ENCODE data around the gene XRN2.

The XRN2 gene

GRCh38 chr20:21312813-21313474 is 9.8 kb downstream of the XRN2 start:
- ATAC-seq (replicated peaks): no peak
- H3K27me3 Mint-ChIP-seq: no peaks in the 10 kb centered on the region
- H3K27ac Mint-ChIP-seq: peak overlapping the region in 1 of 2 donors; percentile 34
- DNase-seq: no peak
- H3K4me1 Mint-ChIP-seq (ENCODE audit: low read depth in 2 of 2): peaks cover 54 to 71% of the 10 kb centered on the region in 2 donors
- H3K4me3 Mint-ChIP-seq: peak overlapping the region; percentile 37 to 51
- H3K9me3 Mint-ChIP-seq: no peaks in the 10 kb centered on the region
- H3K36me3 Mint-ChIP-seq (ENCODE audit: insufficient read depth): peaks cover 14% of the 10 kb centered on the region

- Mint-ChIP-seq H3K9me3 (no peaks in the 10 kb centered on the region), H3K27me3 (no peaks in the 10 kb centered on the region), H3K36me3 (ENCODE audit: insufficient read depth) (peaks cover 14% of the 10 kb centered on the region), H3K4me1 (ENCODE audit: low read depth in 2 of 2) (peaks cover 54 to 71% of the 10 kb centered on the region in 2 donors), H3K27ac (peak overlapping the region in 1 of 2 donors; percentile 60), H3K4me3 (peak overlapping the region; percentile 47 to 51)
- no peak for DNase-seq
- peak; percentile 52 for ATAC-seq (replicated peaks)
Observed at GRCh38 chr20:21315138-21315537, 12.0 kb downstream of the XRN2 start.

- H3K4me3 Mint-ChIP-seq: no peak overlapping the region
- DNase-seq (no peak), ATAC-seq (replicated peaks) (no peak)
- H3K27me3 Mint-ChIP-seq: no peaks in the 10 kb centered on the region
- H3K9me3 Mint-ChIP-seq: no peaks in the 10 kb centered on the region
- no peak overlapping the region for H3K27ac Mint-ChIP-seq
- peaks cover 55 to 69% of the 10 kb centered on the region in 2 donors for H3K4me1 Mint-ChIP-seq (ENCODE audit: low read depth in 2 of 2)
- H3K36me3 Mint-ChIP-seq (ENCODE audit: insufficient read depth): peaks cover 10% of the 10 kb centered on the region
Observed at GRCh38 chr20:21322083-21322710, 19.1 kb downstream of the XRN2 start.

- no peak for DNase-seq
- Mint-ChIP-seq H3K36me3 (ENCODE audit: insufficient read depth) (peaks cover 10% of the 10 kb centered on the region), H3K27me3 (no peaks in the 10 kb centered on the region), H3K27ac (peak overlapping the region in 1 of 2 donors; percentile 11), H3K9me3 (no peaks in the 10 kb centered on the region), H3K4me1 (ENCODE audit: low read depth in 2 of 2) (peaks cover 49 to 64% of the 10 kb centered on the region in 2 donors), H3K4me3 (peak overlapping the region; percentile 24 to 59)
- ATAC-seq (replicated peaks): peak; percentile 62
Observed at GRCh38 chr20:21322921-21323331, 19.8 kb downstream of the XRN2 start.

DNA sequence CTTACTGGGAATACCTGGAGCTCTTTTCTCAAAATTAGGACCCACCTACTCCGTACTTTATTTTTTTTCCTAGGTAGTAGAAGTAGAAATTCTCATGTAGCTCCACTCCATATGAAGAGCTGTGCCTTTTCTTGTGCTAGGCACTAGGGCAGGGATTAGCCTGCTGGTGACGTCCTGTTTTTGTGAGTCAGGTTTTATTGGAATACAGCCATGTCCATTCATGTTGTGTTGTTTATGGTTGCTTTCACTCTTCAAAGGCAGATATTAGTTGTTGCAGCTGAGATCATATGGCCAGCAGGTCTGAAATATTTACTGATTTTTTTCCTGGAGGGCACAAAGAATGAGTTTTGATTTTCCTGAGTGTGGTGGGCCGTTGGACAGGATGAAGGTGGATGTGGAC is 20.5 kb downstream of the XRN2 start:
- H3K9me3 Mint-ChIP-seq: no peaks in the 10 kb centered on the region
- peaks cover 52 to 62% of the 10 kb centered on the region in 2 donors for H3K4me1 Mint-ChIP-seq (ENCODE audit: low read depth in 2 of 2)
- DNase-seq (no peak), ATAC-seq (replicated peaks) (no peak)
- H3K36me3 Mint-ChIP-seq (ENCODE audit: insufficient read depth): peaks cover 13% of the 10 kb centered on the region
- H3K27ac Mint-ChIP-seq: peak overlapping the region in 1 of 2 donors; percentile 11
- H3K4me3 Mint-ChIP-seq: peak overlapping the region in 1 of 2 donors; percentile 59
- H3K27me3 Mint-ChIP-seq: no peaks in the 10 kb centered on the region

- Mint-ChIP-seq H3K27ac (peak overlapping the region; percentile 42 to 85), H3K9me3 (no peaks in the 10 kb centered on the region), H3K36me3 (ENCODE audit: insufficient read depth) (peaks cover 13% of the 10 kb centered on the region), H3K4me1 (ENCODE audit: low read depth in 2 of 2) (peaks cover 49 to 57% of the 10 kb centered on the region in 2 donors), H3K27me3 (no peaks in the 10 kb centered on the region), H3K4me3 (peak overlapping the region; percentile 51 to 59)
- DNase-seq: no peak
- ATAC-seq (replicated peaks): no peak
Observed at GRCh38 chr20:21324126-21324525, 21.0 kb downstream of the XRN2 start.

DNA sequence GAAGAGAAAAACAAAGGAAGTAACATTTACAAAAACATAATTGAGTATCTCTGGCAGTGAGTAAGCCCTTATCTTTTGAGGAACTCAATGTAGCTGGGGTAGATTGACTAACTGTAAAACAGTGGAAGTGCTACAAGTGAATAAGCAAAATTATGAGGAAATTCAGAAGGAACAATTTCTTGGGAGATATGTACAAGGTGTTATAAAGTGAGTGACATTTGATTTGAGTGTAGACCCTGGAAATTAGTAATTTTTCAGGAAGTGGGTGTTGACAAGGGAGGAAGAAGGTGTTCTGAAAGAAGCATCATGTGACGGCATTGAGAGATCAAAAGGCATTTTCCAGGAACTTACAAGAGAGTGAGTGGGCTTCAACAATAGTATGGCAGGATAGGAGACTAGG is 22.2 kb downstream of the XRN2 start:
- H3K4me1 Mint-ChIP-seq (ENCODE audit: low read depth in 2 of 2): peaks cover 50 to 58% of the 10 kb centered on the region in 2 donors
- no peak for ATAC-seq (replicated peaks)
- DNase-seq: no peak

DNA sequence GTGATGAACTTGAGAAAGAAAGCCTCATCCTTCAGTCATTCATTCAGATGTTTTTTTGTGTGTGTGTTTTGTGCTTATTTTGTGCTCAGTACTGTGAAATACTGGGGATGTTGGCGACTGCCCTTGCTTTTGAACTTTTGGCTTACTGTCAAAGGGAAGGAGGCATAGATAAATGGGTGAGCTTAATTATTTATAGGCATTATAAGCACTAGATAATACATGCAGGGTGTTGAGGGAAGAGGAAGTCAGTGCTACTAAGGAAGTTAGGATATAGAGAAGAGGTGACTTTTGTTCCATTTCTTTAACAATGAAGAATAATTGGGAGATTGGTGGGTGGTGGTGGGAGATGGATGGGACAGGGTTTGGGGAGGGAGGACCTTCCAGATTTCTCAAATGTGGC is 23.6 kb downstream of the XRN2 start:
- no peak for ATAC-seq (replicated peaks)
- DNase-seq: no peak
- Mint-ChIP-seq H3K4me1 (ENCODE audit: low read depth in 2 of 2) (peaks cover 47 to 54% of the 10 kb centered on the region in 2 donors), H3K27me3 (no peaks in the 10 kb centered on the region), H3K4me3 (no peak overlapping the region), H3K27ac (no peak overlapping the region), H3K9me3 (no peaks in the 10 kb centered on the region), H3K36me3 (ENCODE audit: insufficient read depth) (peaks cover 22% of the 10 kb centered on the region)

More for the DNA sequence above, 22.2 kb downstream of the XRN2 start:
- H3K27me3 Mint-ChIP-seq: no peaks in the 10 kb centered on the region
- H3K9me3 Mint-ChIP-seq: no peaks in the 10 kb centered on the region
- peak overlapping the region; percentile 4 to 50 for H3K4me3 Mint-ChIP-seq
- H3K36me3 Mint-ChIP-seq (ENCODE audit: insufficient read depth): peaks cover 13% of the 10 kb centered on the region
- peak overlapping the region; percentile 1 to 85 for H3K27ac Mint-ChIP-seq

DNA sequence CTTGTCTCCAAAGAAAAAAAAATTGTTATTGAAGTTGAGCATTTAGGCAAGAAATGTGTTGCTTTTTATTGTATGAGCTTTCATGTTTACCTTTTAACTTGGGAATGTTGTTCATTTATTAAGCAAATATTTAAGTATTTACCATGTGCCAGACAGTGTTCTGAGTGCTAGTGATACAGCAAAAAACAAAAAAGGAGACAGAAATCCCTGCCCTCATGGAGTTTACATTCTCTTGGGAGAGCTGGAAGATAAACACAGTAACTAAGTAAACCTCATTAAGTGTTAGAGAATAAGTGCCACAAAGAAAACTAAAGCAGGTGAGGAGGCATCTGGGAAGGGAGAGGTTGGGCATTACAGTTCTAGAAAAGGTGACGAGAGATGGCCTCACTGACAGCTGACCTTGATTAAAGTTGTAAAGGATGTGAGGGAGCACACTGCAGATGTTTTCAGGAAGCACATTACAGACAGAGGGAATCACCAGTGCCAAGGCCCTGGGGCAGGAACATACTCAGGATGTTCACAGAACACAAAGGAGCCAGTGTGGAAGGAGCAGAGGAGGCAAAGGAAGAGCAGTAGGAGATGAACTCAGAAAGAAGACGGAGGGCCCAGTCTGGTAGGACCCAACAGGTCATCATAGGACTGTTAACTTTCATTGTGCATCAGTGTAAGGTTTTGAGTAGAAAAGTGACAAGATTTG is 33.5 kb downstream of the XRN2 start:
- Mint-ChIP-seq H3K9me3 (no peaks in the 10 kb centered on the region), H3K4me3 (no peak overlapping the region), H3K27me3 (no peaks in the 10 kb centered on the region), H3K36me3 (ENCODE audit: insufficient read depth) (peaks cover 72% of the 10 kb centered on the region), H3K4me1 (ENCODE audit: low read depth in 2 of 2) (peaks cover 6 to 16% of the 10 kb centered on the region in 2 donors), H3K27ac (peak overlapping the region in 1 of 2 donors; percentile 66)
- ATAC-seq (replicated peaks) (no peak), DNase-seq (no peak)

GRCh38 chr20:21338291-21338690 is 35.2 kb downstream of the XRN2 start:
- no peaks in the 10 kb centered on the region for H3K27me3 Mint-ChIP-seq
- H3K9me3 Mint-ChIP-seq: no peaks in the 10 kb centered on the region
- ATAC-seq (replicated peaks) (no peak), DNase-seq (no peak)
- H3K36me3 Mint-ChIP-seq (ENCODE audit: insufficient read depth): peaks cover 61% of the 10 kb centered on the region
- no peak overlapping the region for H3K27ac Mint-ChIP-seq
- no peak overlapping the region for H3K4me3 Mint-ChIP-seq
- peaks cover 6 to 16% of the 10 kb centered on the region in 2 donors for H3K4me1 Mint-ChIP-seq (ENCODE audit: low read depth in 2 of 2)

DNA sequence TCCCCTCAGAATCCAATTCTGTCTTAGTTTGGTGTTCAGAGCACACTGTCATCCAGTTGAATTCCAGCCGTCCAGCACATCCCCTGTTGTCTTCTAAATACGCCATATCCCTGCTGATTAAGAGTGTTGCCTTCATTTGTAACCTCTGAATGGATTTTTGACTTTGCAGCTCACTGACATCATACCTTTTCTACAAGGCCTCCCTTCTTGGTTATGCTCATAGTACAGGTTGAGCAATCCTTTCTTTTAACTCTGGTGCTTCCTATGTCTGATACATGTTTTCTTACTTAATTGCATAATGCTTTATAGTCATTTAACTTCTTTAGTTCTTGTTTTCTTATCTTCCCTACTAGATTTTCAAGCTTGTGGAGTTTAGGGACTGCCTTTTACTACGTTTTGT is 36.4 kb downstream of the XRN2 start:
- H3K4me1 Mint-ChIP-seq (ENCODE audit: low read depth in 2 of 2): peaks cover 2 to 16% of the 10 kb centered on the region in 2 donors
- no peaks in the 10 kb centered on the region for H3K9me3 Mint-ChIP-seq
- DNase-seq (no peak), ATAC-seq (replicated peaks) (no peak)
- H3K27ac Mint-ChIP-seq: peak overlapping the region in 1 of 2 donors; percentile 21
- peaks cover 59% of the 10 kb centered on the region for H3K36me3 Mint-ChIP-seq (ENCODE audit: insufficient read depth)
- H3K4me3 Mint-ChIP-seq: no peak overlapping the region
- no peaks in the 10 kb centered on the region for H3K27me3 Mint-ChIP-seq

- no peaks in the 10 kb centered on the region for H3K27me3 Mint-ChIP-seq
- DNase-seq (no peak), ATAC-seq (replicated peaks) (no peak)
- H3K27ac Mint-ChIP-seq: peak overlapping the region in 1 of 2 donors; percentile 1
- H3K4me1 Mint-ChIP-seq (ENCODE audit: low read depth in 2 of 2): peaks cover 0 to 13% of the 10 kb centered on the region in 2 donors
- no peak overlapping the region for H3K4me3 Mint-ChIP-seq
- H3K9me3 Mint-ChIP-seq: no peaks in the 10 kb centered on the region
- peaks cover 59% of the 10 kb centered on the region for H3K36me3 Mint-ChIP-seq (ENCODE audit: insufficient read depth)
Observed at GRCh38 chr20:21340991-21341697, 38.0 kb downstream of the XRN2 start.

GRCh38 chr20:21342656-21343345 is 39.7 kb downstream of the XRN2 start:
- DNase-seq (no peak), ATAC-seq (replicated peaks) (no peak)
- no peaks in the 10 kb centered on the region for H3K9me3 Mint-ChIP-seq
- peaks cover 69% of the 10 kb centered on the region for H3K36me3 Mint-ChIP-seq (ENCODE audit: insufficient read depth)
- H3K27ac Mint-ChIP-seq: no peak overlapping the region
- no peaks in the 10 kb centered on the region for H3K27me3 Mint-ChIP-seq
- no peak overlapping the region for H3K4me3 Mint-ChIP-seq
- H3K4me1 Mint-ChIP-seq (ENCODE audit: low read depth in 2 of 2): peaks cover 0 to 4% of the 10 kb centered on the region in 2 donors

Measured in effector memory CD8-positive, alpha-beta T cell (primary cell).